OCI-LY7 (cell line): ENCODE data around the gene CSNK1G1. TPM values are rescaled to one million over a fixed set of nuclear protein-coding genes. Genes with fewer than 3 reads are reported as not detected.

Source experiments
- BruUV-seq: library from RNA; stranded (reverse); fragments of 400-500 nt; replicated peaks from 2 replicates; lab custom pipeline; 2021; lab: Mats Ljungman, UMichigan
- CTCF ChIA-PET: fragments of 300-600 bp; sonication (Branson Sonifier 250); formaldehyde crosslinking; loops from one replicate; lab custom pipeline; 2022; ENCODE audit warnings: antibody characterized with exemption; ENCODE audit not compliant: unreplicated experiment; lab: Charles Lee
- POLR2A ChIA-PET: fragments of 300-600 bp; sonication (Branson Sonifier 250); formaldehyde crosslinking; loops from one replicate; lab custom pipeline; 2022; ENCODE audit warnings: antibody characterized with exemption; lab: Charles Lee
- DNase-seq: peaks from one replicate; pipeline ENCODE4 v3.0.0-alpha.2; 2015; ENCODE audit warnings: low spot score
- H2AFZ ChIP-seq: fragments of 200-600 bp; sonication (generic), shearing (Covaris generic); 2 replicates; pipeline ENCODE4 v1.6.1; 2014; ENCODE audit warnings: mild to moderate bottlenecking, antibody characterized with exemption, low read length, moderate library complexity
- H3K27ac ChIP-seq: fragments of 200-600 bp; sonication (generic); 2 replicates; pipeline ENCODE4 v1.5.1; 2014; ENCODE audit warnings: mixed run types, low read depth, mild to moderate bottlenecking, moderate library complexity, low read length, inconsistent platforms; ENCODE audit not compliant: poor library complexity, severe bottlenecking
- H3K36me3 ChIP-seq: fragments of 200-600 bp; sonication (generic); 2 replicates; pipeline ENCODE4 v1.6.1; 2014; ENCODE audit warnings: mild to moderate bottlenecking, antibody characterized with exemption, low read length, moderate library complexity, mixed read lengths; ENCODE audit not compliant: insufficient read depth
- H3K4me1 ChIP-seq: fragments of 200-600 bp; sonication (generic); 2 replicates; pipeline ENCODE4 v1.5.1; 2014; ENCODE audit warnings: mild to moderate bottlenecking, low read length; ENCODE audit not compliant: insufficient read depth, poor library complexity, severe bottlenecking
- H3K4me2 ChIP-seq: fragments of 200-600 bp; sonication (generic); 2 replicates; pipeline ENCODE4 v1.6.1; 2014; ENCODE audit warnings: mild to moderate bottlenecking, low read length
- H3K4me3 ChIP-seq: fragments of 200-600 bp; sonication (generic); 2 replicates; pipeline ENCODE4 v1.5.1; 2014; ENCODE audit warnings: mild to moderate bottlenecking, low read depth, low read length; ENCODE audit not compliant: poor library complexity, severe bottlenecking
- H3K79me2 ChIP-seq: fragments of 200-600 bp; sonication (generic); 2 replicates; pipeline ENCODE4 v1.6.1; 2016; ENCODE audit warnings: low read depth, mild to moderate bottlenecking, low read length, moderate library complexity, mixed read lengths; ENCODE audit not compliant: insufficient read depth
- H3K9me2 ChIP-seq: fragments of 200-600 bp; sonication (generic); 2 replicates; pipeline ENCODE4 v1.6.1; 2016; ENCODE audit warnings: mild to moderate bottlenecking, low read length, mixed read lengths; ENCODE audit not compliant: insufficient read depth
- H3K9me3 ChIP-seq: fragments of 200-600 bp; sonication (generic); 2 replicates; pipeline ENCODE4 v1.6.1; 2014; ENCODE audit warnings: mild to moderate bottlenecking, mixed run types, low read length, mixed read lengths
- H4K20me1 ChIP-seq: fragments of 200-600 bp; sonication (generic); 2 replicates; pipeline ENCODE4 v1.6.1; 2014; ENCODE audit warnings: mild to moderate bottlenecking, antibody characterized with exemption, low read length, moderate library complexity, mixed read lengths; ENCODE audit not compliant: insufficient read depth
- EZH2phosphoT487 ChIP-seq: fragments of 200-600 bp; sonication (generic); IDR thresholded peaks from 2 replicates; pipeline ENCODE4 v1.6.1; 2018; ENCODE audit warnings: low read depth, borderline replicate concordance, mild to moderate bottlenecking, mixed run types, antibody characterized with exemption, low read length, moderate library complexity, mixed read lengths
- intact Hi-C: fragments of 100-400 bp; cut with micrococcal nuclease; formaldehyde crosslinking; loops from one replicate; pipeline ENCODE4 v1.10.0; 2022; ENCODE audit not compliant: unreplicated experiment
- total RNA-seq, 2 experiments: library from RNA; depleted of rRNA in 1 of 2; stranded (reverse); fragments of >200 nt in 1 of 2; shearing (Covaris generic) in 1 of 2; gene quantifications; 2 replicates each; pipeline ENCODE4 v1.2.3, GENCODE V29; 2014 to 2022
- TF ChIP-seq, protein P1 (sequence below): fragments of 200-600 bp; sonication (generic); conservative IDR thresholded peaks from 2 replicates; pipeline ENCODE4 v1.5.1; 2014; ENCODE audit warnings: mild to moderate bottlenecking, antibody characterized with exemption, low read length, moderate library complexity, mixed read lengths

CSNK1G1 gene
- total RNA-seq, 2 experiments from 2014 or later, result 8.8 to 14.1 TPM

GRCh38 chr15:64144565-64145281 is 211.2 kb downstream of the CSNK1G1 start:
- H3K79me2 ChIP-seq, result no peaks in the 10 kb centered on the region
- peak overlapping the region; percentile 44 for H3K27ac ChIP-seq
- intact Hi-C loops, result no loop called here
- no TSS peak for BruUV-seq
- H4K20me1 ChIP-seq, result no peaks in the 10 kb centered on the region
- H3K9me2 ChIP-seq, result no peaks in the 10 kb centered on the region
- DNase-seq, result peak; percentile 35
- peak overlapping the region; percentile 44 for H3K4me2 ChIP-seq
- H3K4me3 ChIP-seq, result no peak overlapping the region
- no peaks in the 10 kb centered on the region for H3K9me3 ChIP-seq
- POLR2A ChIA-PET, result no interaction called here
- H2AFZ ChIP-seq, result no peak overlapping the region
- CTCF ChIA-PET, result interaction anchor here (0.7 to 1.0 kb wide), 2 partner anchors 8 to 11 kb away, joined by 3 read pairs; no protein-coding TSS in a partner anchor
- H3K4me1 ChIP-seq, result peaks cover 17% of the 10 kb centered on the region
- peaks cover 36% of the 10 kb centered on the region; the same call in 1 of the 2 replicates for H3K36me3 ChIP-seq
- no peak for TF ChIP-seq EZH2phosphoT487
- TF ChIP-seq, protein P1, sequence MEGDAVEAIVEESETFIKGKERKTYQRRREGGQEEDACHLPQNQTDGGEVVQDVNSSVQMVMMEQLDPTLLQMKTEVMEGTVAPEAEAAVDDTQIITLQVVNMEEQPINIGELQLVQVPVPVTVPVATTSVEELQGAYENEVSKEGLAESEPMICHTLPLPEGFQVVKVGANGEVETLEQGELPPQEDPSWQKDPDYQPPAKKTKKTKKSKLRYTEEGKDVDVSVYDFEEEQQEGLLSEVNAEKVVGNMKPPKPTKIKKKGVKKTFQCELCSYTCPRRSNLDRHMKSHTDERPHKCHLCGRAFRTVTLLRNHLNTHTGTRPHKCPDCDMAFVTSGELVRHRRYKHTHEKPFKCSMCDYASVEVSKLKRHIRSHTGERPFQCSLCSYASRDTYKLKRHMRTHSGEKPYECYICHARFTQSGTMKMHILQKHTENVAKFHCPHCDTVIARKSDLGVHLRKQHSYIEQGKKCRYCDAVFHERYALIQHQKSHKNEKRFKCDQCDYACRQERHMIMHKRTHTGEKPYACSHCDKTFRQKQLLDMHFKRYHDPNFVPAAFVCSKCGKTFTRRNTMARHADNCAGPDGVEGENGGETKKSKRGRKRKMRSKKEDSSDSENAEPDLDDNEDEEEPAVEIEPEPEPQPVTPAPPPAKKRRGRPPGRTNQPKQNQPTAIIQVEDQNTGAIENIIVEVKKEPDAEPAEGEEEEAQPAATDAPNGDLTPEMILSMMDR, result no peak

DNA sequence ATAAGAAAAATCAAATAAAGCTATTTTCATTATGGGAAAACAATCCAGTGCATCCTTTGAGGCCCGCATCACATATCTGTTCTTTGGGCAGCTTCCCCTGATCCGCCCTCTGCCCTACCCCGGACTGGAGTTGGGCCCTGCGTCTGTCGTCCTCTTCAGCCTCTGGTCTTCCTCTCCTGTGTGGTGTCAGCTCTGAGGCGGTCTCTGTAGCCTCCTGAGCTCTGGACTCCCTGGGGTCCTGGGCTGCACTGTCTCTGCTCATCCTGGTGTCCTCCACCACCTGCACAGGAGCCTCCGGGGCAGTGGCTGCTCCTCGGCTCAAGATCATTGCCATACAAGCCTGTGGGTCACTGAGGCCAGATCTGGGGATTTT is 211.8 kb downstream of the CSNK1G1 start:
- no peaks in the 10 kb centered on the region for H3K9me2 ChIP-seq
- ChIA-PET CTCF (interaction anchor here (0.7 kb wide), 1 partner anchor 9 kb away, joined by 3 read pairs; no protein-coding TSS in a partner anchor), POLR2A (interaction anchor here (0.6 kb wide), 1 partner anchor 194 kb away, joined by 3 read pairs; no protein-coding TSS in a partner anchor)
- no peak overlapping the region for H3K4me3 ChIP-seq
- no peak for DNase-seq
- intact Hi-C loops, result no loop called here
- H3K36me3 ChIP-seq, result peaks cover 36% of the 10 kb centered on the region; the same call in 1 of the 2 replicates
- no peaks in the 10 kb centered on the region for H3K79me2 ChIP-seq
- H2AFZ ChIP-seq, result no peak overlapping the region
- no peak for TF ChIP-seq EZH2phosphoT487
- TF ChIP-seq, protein P1, result no peak
- peaks cover 13% of the 10 kb centered on the region for H3K4me1 ChIP-seq
- no TSS peak for BruUV-seq
- no peaks in the 10 kb centered on the region for H4K20me1 ChIP-seq
- peak overlapping the region; percentile 44 for H3K27ac ChIP-seq
- H3K9me3 ChIP-seq, result no peaks in the 10 kb centered on the region
- peak overlapping the region; percentile 44 for H3K4me2 ChIP-seq

- H3K9me2 ChIP-seq, result no peaks in the 10 kb centered on the region
- intact Hi-C loops, result no loop called here
- BruUV-seq, result no TSS peak
These were observed 212.7 kb downstream of the CSNK1G1 start for GRCh38 chr15:64143276-64143675.

More at GRCh38 chr15:64143276-64143675, 212.7 kb downstream of the CSNK1G1 start:
- Histone ChIP-seq H3K4me2 (no peak overlapping the region), H4K20me1 (no peaks in the 10 kb centered on the region), H3K79me2 (no peaks in the 10 kb centered on the region), H3K36me3 (peaks cover 43% of the 10 kb centered on the region), H3K27ac (no peak overlapping the region), H3K4me3 (no peak overlapping the region), H3K4me1 (peaks cover 13% of the 10 kb centered on the region), H2AFZ (no peak overlapping the region), H3K9me3 (no peaks in the 10 kb centered on the region)
- no peak for DNase-seq
- TF ChIP-seq, protein P1, result peak; percentile 43; the same call in 1 of the 2 replicates
- TF ChIP-seq EZH2phosphoT487, result no peak
- CTCF ChIA-PET, result no interaction called here
- POLR2A ChIA-PET, result no interaction called here
